ENCODE results near the gene SBF1.

DNA sequence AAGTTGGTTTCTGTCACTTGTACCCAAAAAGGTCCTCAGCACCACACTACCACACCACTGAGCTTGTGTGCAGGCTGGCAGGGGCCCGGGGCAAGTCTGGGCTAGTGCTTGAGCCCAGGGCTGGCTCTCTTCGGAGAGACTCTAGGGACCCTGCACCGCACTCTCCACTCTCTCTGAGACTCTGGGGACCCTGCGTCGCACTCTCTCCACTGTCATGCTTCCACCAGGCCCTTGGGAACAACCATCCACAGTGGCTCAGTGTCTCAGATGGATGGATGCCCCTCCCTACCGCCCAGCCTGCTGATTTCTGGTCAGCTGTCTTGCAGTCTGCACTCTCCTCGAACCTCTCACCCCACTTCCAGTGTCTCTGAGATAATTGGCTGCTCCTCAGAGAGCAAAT, 2.0 kb upstream of the SBF1 start:
- TF ChIP-seq, protein P1, sequence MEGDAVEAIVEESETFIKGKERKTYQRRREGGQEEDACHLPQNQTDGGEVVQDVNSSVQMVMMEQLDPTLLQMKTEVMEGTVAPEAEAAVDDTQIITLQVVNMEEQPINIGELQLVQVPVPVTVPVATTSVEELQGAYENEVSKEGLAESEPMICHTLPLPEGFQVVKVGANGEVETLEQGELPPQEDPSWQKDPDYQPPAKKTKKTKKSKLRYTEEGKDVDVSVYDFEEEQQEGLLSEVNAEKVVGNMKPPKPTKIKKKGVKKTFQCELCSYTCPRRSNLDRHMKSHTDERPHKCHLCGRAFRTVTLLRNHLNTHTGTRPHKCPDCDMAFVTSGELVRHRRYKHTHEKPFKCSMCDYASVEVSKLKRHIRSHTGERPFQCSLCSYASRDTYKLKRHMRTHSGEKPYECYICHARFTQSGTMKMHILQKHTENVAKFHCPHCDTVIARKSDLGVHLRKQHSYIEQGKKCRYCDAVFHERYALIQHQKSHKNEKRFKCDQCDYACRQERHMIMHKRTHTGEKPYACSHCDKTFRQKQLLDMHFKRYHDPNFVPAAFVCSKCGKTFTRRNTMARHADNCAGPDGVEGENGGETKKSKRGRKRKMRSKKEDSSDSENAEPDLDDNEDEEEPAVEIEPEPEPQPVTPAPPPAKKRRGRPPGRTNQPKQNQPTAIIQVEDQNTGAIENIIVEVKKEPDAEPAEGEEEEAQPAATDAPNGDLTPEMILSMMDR (IDR thresholded peaks at IDR 0.05) = no peak
- TF ChIP-seq POLR2A (IDR thresholded peaks at IDR 0.05) = no peak
- no peak for TF ChIP-seq EP300 (IDR thresholded peaks at IDR 0.05)
- no peak for TF ChIP-seq POLR2AphosphoS5 (IDR thresholded peaks at IDR 0.05)

Measured in sigmoid colon (tissue), 4 donors.